Mesothelial cell of epicardium (in vitro differentiated cells): ENCODE results near the gene GOLGA5. TPM values are rescaled to one million over a fixed set of nuclear protein-coding genes. Genes with fewer than 3 reads are reported as not detected.
"Not testable (repeated sequence)": the region's sequence is repeated elsewhere in the genome, so short reads cannot be mapped to it uniquely, and the experiment has no call there.

Experiments
- DNase-seq, 2 experiments: peaks; one replicate each; pipeline ENCODE4 v3.0.0; 2021; ENCODE audit warnings: low spot score in 2 of 2; ENCODE audit not compliant: unreplicated experiment in 2 of 2
- H3K27ac Mint-ChIP-seq: 2 replicates; pipeline ENCODE4 v1.8.0; 2021; ENCODE audit warnings: mixed read lengths
- H3K27me3 Mint-ChIP-seq: 2 replicates; pipeline ENCODE4 v1.8.0; 2021; ENCODE audit warnings: low read depth, mixed read lengths
- H3K36me3 Mint-ChIP-seq: 2 replicates; pipeline ENCODE4 v1.8.0; 2021; ENCODE audit warnings: mixed read lengths
- H3K4me1 Mint-ChIP-seq: 2 replicates; pipeline ENCODE4 v1.8.0; 2021; ENCODE audit warnings: mixed read lengths
- H3K4me3 Mint-ChIP-seq: 2 replicates; pipeline ENCODE4 v1.8.0; 2021; ENCODE audit warnings: mild to moderate bottlenecking, moderate library complexity, mixed read lengths
- H3K9me3 Mint-ChIP-seq: 2 replicates; pipeline ENCODE4 v1.8.0; 2021; ENCODE audit warnings: mixed read lengths
- CTCF ChIP-seq: fragments of 200-600 bp; sonication (generic); IDR thresholded peaks from one replicate; pipeline ENCODE4 v1.5.0; 2021; ENCODE audit warnings: antibody characterized with exemption; ENCODE audit not compliant: unreplicated experiment
- total RNA-seq: library from RNA; stranded (reverse); gene quantifications from 3 replicates; pipeline ENCODE4 v1.2.1, GENCODE V29; 2021

The GOLGA5 gene
- total RNA-seq, 1 donor from 2014 or later, result 36.3 TPM

DNA sequence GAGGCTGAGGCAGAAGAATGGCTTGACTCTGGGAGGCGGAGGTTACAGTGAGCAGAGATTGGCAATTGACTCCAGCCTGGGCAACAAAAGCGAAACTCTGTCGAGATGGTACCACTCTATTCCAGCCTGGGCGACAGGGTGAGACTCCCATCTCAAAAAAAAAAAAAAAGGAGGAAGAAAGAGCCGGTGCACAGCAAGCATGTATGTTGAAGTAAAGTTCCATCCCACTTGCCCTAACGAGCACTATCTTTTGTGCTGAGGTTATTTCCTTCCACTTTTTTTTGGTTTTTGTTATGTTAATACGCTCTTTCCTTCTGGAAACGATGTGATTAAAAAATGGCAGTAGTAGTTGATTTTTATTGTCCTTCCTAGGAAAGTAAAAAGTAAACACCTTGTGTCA, 19.5 kb upstream of the GOLGA5 start:
- Mint-ChIP-seq H3K36me3 (no peaks in the 10 kb centered on the region), H3K27ac (no peak overlapping the region), H3K4me3 (no peak overlapping the region), H3K4me1 (no peaks in the 10 kb centered on the region), H3K9me3 (no peaks in the 10 kb centered on the region), H3K27me3 (no peaks in the 10 kb centered on the region)
- no peak for TF ChIP-seq CTCF
- DNase-seq, result no peak

DNA sequence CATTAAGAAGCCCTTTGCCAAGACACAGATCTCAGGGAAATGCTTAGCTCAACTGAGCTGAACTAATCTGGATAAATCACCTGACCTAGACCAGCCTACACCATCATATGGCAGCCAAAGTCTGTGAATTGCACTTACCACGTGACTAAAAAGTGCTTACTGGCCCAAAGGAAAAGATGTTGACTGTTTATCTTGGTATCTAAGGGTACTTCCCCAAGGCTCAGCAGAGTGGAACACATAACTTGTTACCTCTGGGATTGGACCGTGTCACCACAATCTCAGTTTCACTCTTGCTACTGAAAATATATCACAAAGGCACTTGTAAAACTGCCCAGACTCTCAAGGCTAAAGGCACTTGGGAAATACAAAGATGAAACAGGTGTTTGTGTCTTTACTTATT, 18.8 kb upstream of the GOLGA5 start:
- H3K36me3 Mint-ChIP-seq, result not testable (repeated sequence)

DNA sequence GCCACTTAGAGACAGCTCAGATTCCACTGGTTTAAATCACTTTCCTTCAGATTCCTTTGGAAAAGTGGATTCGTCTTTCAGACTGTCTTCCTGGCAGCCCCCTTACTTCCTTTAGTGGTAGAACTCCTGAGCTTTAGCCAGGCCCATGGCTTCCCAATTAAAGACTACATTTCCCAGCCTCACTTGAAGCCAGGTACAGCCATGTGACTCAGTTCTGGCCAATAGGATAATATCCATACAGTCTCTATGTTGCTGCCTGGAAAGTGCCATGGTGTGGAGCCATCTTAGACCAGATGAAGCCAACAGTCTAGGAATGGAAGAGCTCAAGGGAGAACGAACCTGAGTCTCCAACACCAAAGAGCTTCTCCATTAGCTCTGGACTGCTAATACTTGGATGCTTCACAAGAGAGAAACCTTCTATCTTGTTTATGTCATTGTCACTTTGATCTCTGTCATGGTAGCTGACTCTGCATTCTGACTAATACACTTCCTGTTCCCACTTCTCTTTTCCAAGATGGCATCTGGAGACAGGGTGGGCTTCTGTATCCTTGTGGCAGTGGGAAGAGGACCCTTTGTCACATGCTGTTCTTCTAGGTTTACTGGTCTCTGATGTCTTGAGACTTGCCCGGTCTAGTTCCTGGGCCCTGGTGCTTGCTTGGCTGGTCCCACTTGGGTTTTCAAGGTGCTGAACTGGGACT, 15.1 kb upstream of the GOLGA5 start:
- not testable (repeated sequence) for H3K4me1 Mint-ChIP-seq, H3K36me3 Mint-ChIP-seq, DNase-seq, H3K9me3 Mint-ChIP-seq, H3K27ac Mint-ChIP-seq, H3K4me3 Mint-ChIP-seq, H3K27me3 Mint-ChIP-seq

More for the DNA sequence above, 18.8 kb upstream of the GOLGA5 start:
- H3K4me1 Mint-ChIP-seq, DNase-seq, H3K4me3 Mint-ChIP-seq, H3K27ac Mint-ChIP-seq, H3K9me3 Mint-ChIP-seq, H3K27me3 Mint-ChIP-seq: not testable (repeated sequence)

DNA sequence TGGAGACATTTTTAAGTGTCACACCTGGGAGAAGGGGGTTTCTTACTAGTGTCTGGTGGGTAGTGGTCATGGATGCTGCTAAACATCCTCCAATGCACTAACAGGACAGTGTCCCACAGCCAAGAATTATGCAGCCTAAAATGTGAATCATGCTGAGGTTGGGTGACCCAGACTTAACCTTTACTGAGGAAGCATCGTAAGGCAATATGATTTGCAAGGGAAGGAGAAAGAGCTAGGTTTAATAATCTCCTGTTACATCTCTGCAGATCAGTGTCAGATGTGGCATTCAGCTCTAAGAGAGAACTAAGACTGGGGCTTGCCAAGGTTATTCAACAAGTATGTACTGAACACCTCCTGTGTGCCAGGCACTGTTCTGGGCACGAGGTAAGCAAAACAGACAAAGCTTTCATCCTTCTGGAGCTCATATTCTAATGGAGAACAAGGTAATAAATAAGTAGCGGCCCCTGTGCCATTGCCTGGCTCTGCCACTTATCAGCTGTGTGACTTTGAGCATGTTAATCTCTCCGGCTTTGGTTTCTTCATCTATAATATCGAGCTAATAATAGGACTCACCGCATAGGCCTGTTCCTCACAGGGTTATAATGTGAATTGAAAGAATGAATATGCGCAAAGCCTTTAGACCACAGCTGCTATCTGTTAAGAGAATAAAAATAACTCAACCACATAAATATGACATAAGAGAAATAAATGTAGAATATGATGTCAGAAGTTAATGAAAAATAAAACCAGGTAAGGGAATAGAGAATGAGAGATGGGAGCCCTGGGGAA, 13.5 kb upstream of the GOLGA5 start:
- Mint-ChIP-seq H3K4me3 (no peak overlapping the region), H3K9me3 (no peaks in the 10 kb centered on the region), H3K27me3 (no peaks in the 10 kb centered on the region), H3K36me3 (no peaks in the 10 kb centered on the region), H3K4me1 (no peaks in the 10 kb centered on the region), H3K27ac (no peak overlapping the region)
- no peak for TF ChIP-seq CTCF
- DNase-seq, result no peak

GRCh38 chr14:92781350-92781749, 12.8 kb upstream of the GOLGA5 start:
- no peaks in the 10 kb centered on the region for H3K4me1 Mint-ChIP-seq
- no peaks in the 10 kb centered on the region for H3K27me3 Mint-ChIP-seq
- no peak for DNase-seq

GRCh38 chr14:92783813-92784431, 10.2 kb upstream of the GOLGA5 start:
- no peaks in the 10 kb centered on the region for H3K36me3 Mint-ChIP-seq
- H3K27me3 Mint-ChIP-seq, result no peaks in the 10 kb centered on the region
- TF ChIP-seq CTCF, result peak; percentile 44
- H3K9me3 Mint-ChIP-seq, result peaks cover 3% of the 10 kb centered on the region
- H3K4me3 Mint-ChIP-seq, result no peak overlapping the region
- no peaks in the 10 kb centered on the region for H3K4me1 Mint-ChIP-seq
- no peak overlapping the region for H3K27ac Mint-ChIP-seq
- DNase-seq, result no peak

More at GRCh38 chr14:92781350-92781749, 12.8 kb upstream of the GOLGA5 start:
- H3K27ac Mint-ChIP-seq, result no peak overlapping the region
- no peak for TF ChIP-seq CTCF
- H3K9me3 Mint-ChIP-seq, result no peaks in the 10 kb centered on the region
- no peak overlapping the region for H3K4me3 Mint-ChIP-seq
- H3K36me3 Mint-ChIP-seq, result no peaks in the 10 kb centered on the region
